ENCODE results near the gene ERBB4. TPM values are rescaled to one million over a fixed set of nuclear protein-coding genes. Genes with fewer than 3 reads are reported as not detected.

Gene ERBB4
- total RNA-seq, 1 experiment from 2014 or later = 0.15 TPM

- intact Hi-C loops (cut with micrococcal nuclease; ENCODE audit: unreplicated experiment) (no loop called here), in situ Hi-C loops (cut with HindIII; ENCODE audit: low pct_unique_long_range_greater_than_20kb, low sequenced_read_pairs) (no loop called here)
- Histone ChIP-seq H3K4me1 (ENCODE audit: control insufficient read depth, insufficient read depth, low read length) (no peaks in the 10 kb centered on the region), H3K4me3 (ENCODE audit: low read depth in 2 of 2, low read length in 2 of 2) (no peak overlapping the region), H3K36me3 (ENCODE audit: control insufficient read depth, insufficient read depth, low read length) (no peaks in the 10 kb centered on the region), H3K27ac (ENCODE audit: low read length) (no peak overlapping the region), H3K9me3 (ENCODE audit: control insufficient read depth, insufficient read depth, low read depth, low read length) (no peaks in the 10 kb centered on the region), H3K27me3 (ENCODE audit: control insufficient read depth, insufficient read depth, low read length) (no peaks in the 10 kb centered on the region)
- DNase-seq (ENCODE audit: low read depth, low spot score) (no peak), ATAC-seq (no peak)
- ChIA-PET POLR2A (no interaction called here), CTCF (no interaction called here)
- BruUV-seq (replicated peaks) = no TSS peak
- TF ChIP-seq CTCF (IDR thresholded peaks at IDR 0.05) (no peak), REST (IDR thresholded peaks at IDR 0.05; ENCODE audit: insufficient read depth in 1 of 2, low read depth in 2 of 2, low read length in 1 of 2) (no peak), TCF7L2 (IDR thresholded peaks at IDR 0.05; ENCODE audit: low read depth, low read length) (no peak), SIN3A (IDR thresholded peaks at IDR 0.05; ENCODE audit: borderline replicate concordance, insufficient read depth, low read depth, low read length) (no peak), POLR2AphosphoS5 (IDR thresholded peaks at IDR 0.05; ENCODE audit: low read depth, low read length) (no peak)
These were observed 1205.2 kb downstream of the ERBB4 start for GRCh38 chr2:211333377-211333776.

- DNase-seq (ENCODE audit: low read depth, low spot score) (no peak), ATAC-seq (no peak)
- no TSS peak for BruUV-seq (replicated peaks)
- Histone ChIP-seq H3K4me3 (ENCODE audit: low read depth in 2 of 2, low read length in 2 of 2) (no peak overlapping the region), H3K36me3 (ENCODE audit: control insufficient read depth, insufficient read depth, low read length) (no peaks in the 10 kb centered on the region), H3K27me3 (ENCODE audit: control insufficient read depth, insufficient read depth, low read length) (no peaks in the 10 kb centered on the region), H3K4me1 (ENCODE audit: control insufficient read depth, insufficient read depth, low read length) (no peaks in the 10 kb centered on the region), H3K27ac (ENCODE audit: low read length) (no peak overlapping the region), H3K9me3 (ENCODE audit: control insufficient read depth, insufficient read depth, low read depth, low read length) (no peaks in the 10 kb centered on the region)
- ChIA-PET POLR2A (interaction anchor here (0.6 kb wide), 1 partner anchor 11 kb away, joined by 15 read pairs; no protein-coding TSS in a partner anchor), CTCF (no interaction called here)
- intact Hi-C loops (cut with micrococcal nuclease; ENCODE audit: unreplicated experiment) = no loop called here
- in situ Hi-C loops (cut with HindIII; ENCODE audit: low pct_unique_long_range_greater_than_20kb, low sequenced_read_pairs) = no loop called here
- TF ChIP-seq CTCF (IDR thresholded peaks at IDR 0.05) (no peak), POLR2AphosphoS5 (IDR thresholded peaks at IDR 0.05; ENCODE audit: low read depth, low read length) (no peak), SIN3A (IDR thresholded peaks at IDR 0.05; ENCODE audit: borderline replicate concordance, insufficient read depth, low read depth, low read length) (no peak), TCF7L2 (IDR thresholded peaks at IDR 0.05; ENCODE audit: low read depth, low read length) (no peak), REST (IDR thresholded peaks at IDR 0.05; ENCODE audit: insufficient read depth in 1 of 2, low read depth in 2 of 2, low read length in 1 of 2) (no peak)
These were observed 1206.9 kb downstream of the ERBB4 start for GRCh38 chr2:211331736-211332135.
